Keratinocyte (primary cell): ENCODE results near the gene TMEM238. TPM values are rescaled to one million over a fixed set of nuclear protein-coding genes. Genes with fewer than 3 reads are reported as not detected.

Source experiments
- DNase-seq: peaks from one replicate; pipeline ENCODE4 v3.0.0-alpha.2; 2011; ENCODE audit warnings: low read depth, missing footprints, low spot score
- FAIRE-seq: peaks from 2 replicates; lab custom pipeline; 2011; peaks lifted over from hg19 to GRCh38; lab: Jason Lieb, UNC
- H2AFZ ChIP-seq: 2 replicates; pipeline ENCODE4 v1.6.0; 2012; ENCODE audit warnings: low read length, control low read depth, inconsistent platforms; ENCODE audit not compliant: control insufficient read depth
- H3K27ac ChIP-seq: 2 replicates; pipeline ENCODE4 v1.5.1; 2011; ENCODE audit warnings: low read length; ENCODE audit not compliant: control insufficient read depth, insufficient read depth
- H3K27me3 ChIP-seq: 3 replicates; pipeline ENCODE4 v1.6.0; 2011; ENCODE audit warnings: low read length; ENCODE audit not compliant: control insufficient read depth, insufficient read depth; ENCODE audit errors: extremely low read depth
- H3K36me3 ChIP-seq, 2 experiments: 2 replicates in 1 of 2; 3 replicates in 1 of 2; pipeline ENCODE4 v1.5.1; 2011; ENCODE audit warnings: low read length in 2 of 2, mild to moderate bottlenecking in 1 of 2; ENCODE audit not compliant: control insufficient read depth in 2 of 2, insufficient read depth in 2 of 2; ENCODE audit errors: extremely low read depth in 1 of 2
- H3K4me1 ChIP-seq: 3 replicates; pipeline ENCODE4 v1.5.1; 2011; ENCODE audit warnings: low read length; ENCODE audit not compliant: control insufficient read depth, insufficient read depth; ENCODE audit errors: extremely low read depth
- H3K4me2 ChIP-seq: 3 replicates; pipeline ENCODE4 v1.6.0; 2011; ENCODE audit warnings: low read depth, low read length; ENCODE audit not compliant: control insufficient read depth, insufficient read depth; ENCODE audit errors: extremely low read depth
- H3K4me3 ChIP-seq, 3 experiments: fragments of 200-600 bp in 1 of 3; sonication (generic) in 1 of 3; 2 replicates in 2 of 3; 3 replicates in 1 of 3; pipeline ENCODE4 v1.5.1; 2011 to 2016; ENCODE audit warnings: low read length in 3 of 3, mild to moderate bottlenecking in 3 of 3, control low read depth in 2 of 3, inconsistent platforms in 1 of 3, low read depth in 1 of 3, mixed read lengths in 1 of 3, mixed run types in 1 of 3, moderate library complexity in 1 of 3; ENCODE audit not compliant: control insufficient read depth in 2 of 3, insufficient read depth in 2 of 3; ENCODE audit errors: extremely low read depth in 1 of 3
- H3K79me2 ChIP-seq: 2 replicates; pipeline ENCODE4 v1.6.0; 2012; ENCODE audit warnings: low read length; ENCODE audit not compliant: control insufficient read depth, insufficient read depth
- H3K9ac ChIP-seq: 3 replicates; pipeline ENCODE4 v1.6.0; 2011; ENCODE audit warnings: low read length; ENCODE audit not compliant: control insufficient read depth, insufficient read depth; ENCODE audit errors: extremely low read depth
- H3K9me1 ChIP-seq: 3 replicates; pipeline ENCODE4 v1.6.0; 2011; ENCODE audit warnings: low read length; ENCODE audit not compliant: control insufficient read depth, insufficient read depth; ENCODE audit errors: extremely low read depth
- H3K9me3 ChIP-seq: 2 replicates; pipeline ENCODE4 v1.5.1; 2012; ENCODE audit warnings: low read depth, low read length; ENCODE audit not compliant: control insufficient read depth
- H4K20me1 ChIP-seq: 3 replicates; pipeline ENCODE4 v1.6.0; 2011; ENCODE audit warnings: low read length; ENCODE audit not compliant: control insufficient read depth, insufficient read depth; ENCODE audit errors: extremely low read depth
- CTCF ChIP-seq, 3 experiments: IDR thresholded peaks in 1 of 3; conservative IDR thresholded peaks in 1 of 3; optimal IDR thresholded peaks in 1 of 3; 2 replicates in 2 of 3; 3 replicates in 1 of 3; pipeline versions ENCODE3 to v1.5.1; 2011; ENCODE audit warnings: low read length in 3 of 3, mild to moderate bottlenecking in 3 of 3, moderate library complexity in 2 of 3, control low read depth in 1 of 3, inconsistent platforms in 1 of 3; ENCODE audit not compliant: insufficient read depth in 2 of 3; ENCODE audit errors: extremely low read depth in 1 of 3
- EZH2 ChIP-seq: IDR thresholded peaks from one replicate; pipeline ENCODE4 v1.6.1; 2012; ENCODE audit warnings: inconsistent platforms, mild to moderate bottlenecking, low read length, moderate library complexity
- dilution Hi-C: fragments of 300-500 bp; cut with MboI; formaldehyde crosslinking; loops from one replicate; pipeline ENCODE4 v1.7.0; 2020; ENCODE audit warnings: low sequenced_read_pairs; ENCODE audit not compliant: extremely low pct_ligation_motif_present
- polyA plus RNA-seq, 5 experiments: library from polyadenylated mRNA; depleted of rRNA in 3 of 5; stranded (reverse) in 3 of 5; stranded (forward) in 1 of 5; unstranded in 1 of 5; fragments of >200 nt; gene quantifications; 1 replicate in 1 of 5; 2 replicates in 3 of 5; 3 replicates in 1 of 5; pipeline versions ENCODE4 v1.2.1 to v1.2.3, GENCODE V29; 2011 to 2012; ENCODE audit warnings: missing spikeins in 2 of 5, low read depth in 1 of 5, low replicate concordance in 1 of 5

The TMEM238 gene
- polyA plus RNA-seq, 1 donor (not counting 4 experiments of a cell fraction or from before 2014, with no cell fraction given): 0.24 TPM

GRCh38 chr19:55382522-55383054, 1.5 kb downstream of the TMEM238 start:
- dilution Hi-C loops: no loop called here
- Histone ChIP-seq H3K9me3 (no peaks in the 10 kb centered on the region), H3K4me2 (peak overlapping the region; percentile 86), H3K4me3 (no peak overlapping the region), H4K20me1 (peaks cover 14% of the 10 kb centered on the region), H3K27ac (no peak overlapping the region), H3K79me2 (peaks cover 23% of the 10 kb centered on the region), H3K4me1 (peaks cover 15% of the 10 kb centered on the region), H2AFZ (no peak overlapping the region), H3K36me3 (peaks cover 8 to 19% of the 10 kb centered on the region in 2 experiments), H3K9ac (no peak overlapping the region), H3K27me3 (no peaks in the 10 kb centered on the region), H3K9me1 (peaks cover 4% of the 10 kb centered on the region)
- FAIRE-seq (no peak), DNase-seq (no peak)
- TF ChIP-seq CTCF (optimal IDR thresholded peaks at IDR 0.05 in 1 of 3, IDR thresholded peaks at IDR 0.05 in 1 of 3, conservative IDR thresholded peaks at IDR 0.05 in 1 of 3; ENCODE audit: extremely low read depth in 1 of 3, insufficient read depth in 2 of 3, low read length in 3 of 3): no peak
- TF ChIP-seq EZH2: no peak

- Histone ChIP-seq H3K4me3 (no peak overlapping the region), H3K79me2 (peaks cover 18% of the 10 kb centered on the region), H3K27me3 (no peaks in the 10 kb centered on the region), H2AFZ (no peak overlapping the region), H3K4me1 (peaks cover 9% of the 10 kb centered on the region), H4K20me1 (peaks cover 8% of the 10 kb centered on the region), H3K4me2 (no peak overlapping the region), H3K9ac (no peak overlapping the region), H3K27ac (no peak overlapping the region), H3K9me1 (no peaks in the 10 kb centered on the region), H3K36me3 (peaks cover 2 to 13% of the 10 kb centered on the region in 2 experiments), H3K9me3 (no peaks in the 10 kb centered on the region)
- no peak for DNase-seq
- dilution Hi-C loops: no loop called here
- TF ChIP-seq CTCF (optimal IDR thresholded peaks at IDR 0.05 in 1 of 3, IDR thresholded peaks at IDR 0.05 in 1 of 3, conservative IDR thresholded peaks at IDR 0.05 in 1 of 3; ENCODE audit: extremely low read depth in 1 of 3, insufficient read depth in 2 of 3, low read length in 3 of 3) (no peak), EZH2 (no peak)
- FAIRE-seq: no peak
These were observed 2.1 kb downstream of the TMEM238 start for GRCh38 chr19:55382013-55382412.
